Nephron (organoid): ENCODE results near the gene UBE2R2.
A peak's percentile ranks its signal among the peaks of the same experiment; 100 is the strongest.

Experiments
- H3K27ac Mint-ChIP-seq, 3 experiments: 2 replicates each; pipeline ENCODE4 v1.8.0; 2020; ENCODE audit warnings: mixed read lengths in 3 of 3, mild to moderate bottlenecking in 2 of 3, moderate library complexity in 1 of 3
- H3K27me3 Mint-ChIP-seq: 2 replicates; pipeline ENCODE4 v1.8.0; 2021; ENCODE audit warnings: low read depth, mild to moderate bottlenecking, moderate library complexity, mixed read lengths
- H3K36me3 Mint-ChIP-seq: 2 replicates; pipeline ENCODE4 v1.8.0; 2020; ENCODE audit warnings: low read depth, mixed read lengths
- H3K4me1 Mint-ChIP-seq: 2 replicates; pipeline ENCODE4 v1.8.0; 2020; ENCODE audit warnings: mixed read lengths
- H3K4me3 Mint-ChIP-seq, 3 experiments: 2 replicates each; pipeline ENCODE4 v1.8.0; 2020; ENCODE audit warnings: mild to moderate bottlenecking in 3 of 3, mixed read lengths in 3 of 3, moderate library complexity in 2 of 3
- H3K9me3 Mint-ChIP-seq: 2 replicates; pipeline ENCODE4 v1.8.0; 2020; ENCODE audit warnings: mixed read lengths
- CTCF ChIP-seq, 3 experiments: fragments of 200-600 bp; sonication (generic); IDR thresholded peaks; one replicate each; pipeline ENCODE4 v1.5.0; 2021; ENCODE audit warnings: antibody characterized with exemption in 3 of 3; ENCODE audit not compliant: unreplicated experiment in 3 of 3

The UBE2R2 gene

GRCh38 chr9:33813712-33814641 is 3.0 kb upstream of the UBE2R2 start:
- H3K36me3 Mint-ChIP-seq: no peaks in the 10 kb centered on the region

GRCh38 chr9:33815781-33816180 is 1.2 kb upstream of the UBE2R2 start:
- Mint-ChIP-seq H3K4me1 (peaks cover 32% of the 10 kb centered on the region), H3K27me3 (no peaks in the 10 kb centered on the region), H3K36me3 (peaks cover 2% of the 10 kb centered on the region), H3K4me3 (peak overlapping the region; percentile 86 to 93 (median 89)), H3K9me3 (no peaks in the 10 kb centered on the region), H3K27ac (peak overlapping the region; percentile 96 to 99 (median 97))
- TF ChIP-seq CTCF (IDR thresholded peaks at IDR 0.05; ENCODE audit: unreplicated experiment in 3 of 3): no peak

More at GRCh38 chr9:33813712-33814641, 3.0 kb upstream of the UBE2R2 start:
- Mint-ChIP-seq H3K4me3 (peak overlapping the region; percentile 43 to 93 (median 76)), H3K9me3 (no peaks in the 10 kb centered on the region), H3K27me3 (no peaks in the 10 kb centered on the region), H3K4me1 (peaks cover 25% of the 10 kb centered on the region), H3K27ac (peak overlapping the region; percentile 61 to 99 (median 76))
- peak; percentile 62 to 78 (median 75) for TF ChIP-seq CTCF (IDR thresholded peaks at IDR 0.05; ENCODE audit: unreplicated experiment in 3 of 3)

GRCh38 chr9:33817327-33818166 is 587 bp downstream of the UBE2R2 start:
- peaks cover 3% of the 10 kb centered on the region for H3K36me3 Mint-ChIP-seq
- no peaks in the 10 kb centered on the region for H3K9me3 Mint-ChIP-seq
- H3K4me1 Mint-ChIP-seq: peaks cover 38% of the 10 kb centered on the region
- H3K4me3 Mint-ChIP-seq: peak overlapping the region; percentile 92 to 99 (median 98)
- peak overlapping the region; percentile 96 to 99 (median 99) for H3K27ac Mint-ChIP-seq
- peak; percentile 22 to 43 (median 25) for TF ChIP-seq CTCF (IDR thresholded peaks at IDR 0.05; ENCODE audit: unreplicated experiment in 3 of 3)
- H3K27me3 Mint-ChIP-seq: no peaks in the 10 kb centered on the region

GRCh38 chr9:33818167-33818846 is 1.3 kb downstream of the UBE2R2 start:
- Mint-ChIP-seq H3K27ac (peak overlapping the region; percentile 96 to 99 (median 99)), H3K27me3 (no peaks in the 10 kb centered on the region), H3K4me3 (peak overlapping the region; percentile 92 to 99 (median 98)), H3K4me1 (peaks cover 38% of the 10 kb centered on the region), H3K36me3 (peaks cover 3% of the 10 kb centered on the region), H3K9me3 (no peaks in the 10 kb centered on the region)
- TF ChIP-seq CTCF (IDR thresholded peaks at IDR 0.05; ENCODE audit: unreplicated experiment in 3 of 3): no peak

- Mint-ChIP-seq H3K4me1 (peaks cover 34% of the 10 kb centered on the region), H3K27me3 (no peaks in the 10 kb centered on the region), H3K27ac (peak overlapping the region; percentile 96 to 99 (median 99)), H3K36me3 (peaks cover 7% of the 10 kb centered on the region), H3K9me3 (no peaks in the 10 kb centered on the region), H3K4me3 (peak overlapping the region; percentile 92 to 99 (median 98))
- TF ChIP-seq CTCF (IDR thresholded peaks at IDR 0.05; ENCODE audit: unreplicated experiment in 3 of 3): no peak
These were observed 2.0 kb downstream of the UBE2R2 start for GRCh38 chr9:33818847-33819500.
